Heart left ventricle (tissue), 13 donors: Measurements from ENCODE around the gene BLOC1S4.

ENCODE experiments used
- POLR2A ChIP-seq, 2 donors: fragments of 450-650 bp; IDR thresholded peaks; one replicate each; pipeline ENCODE4 v1.6.1; 2017; ENCODE audit warnings: antibody characterized with exemption in 2 of 2, mild to moderate bottlenecking in 2 of 2, moderate library complexity in 2 of 2
- TF ChIP-seq, protein P1 (sequence below), 12 donors: fragments of 200-600 bp; sonication (generic) in 4 of 12; IDR thresholded peaks; one replicate each; pipeline versions ENCODE4 v1.5.0 to v1.8.0; 2018 to 2022; ENCODE audit warnings: antibody characterized with exemption in 12 of 12, mild to moderate bottlenecking in 5 of 12
- donor health status: ischemic (EF 13 %, LVEDD 7.1; RV severe dilation, severe dysfunction).
- donor health status: DM: no; HTN: yes; CAD: no.
- donor health status: DM: no; HTN: no; CAD: no.
- donor health status: ischemic (EF 25% LVEDD 6.9; RV normal size, moderate dysfunction).
- donor health status: ischemic (EF 25% LVEDD 5.7; RV mildly dilated, moderate dysfunction).
- donor health status: ischemic (EF 35%, LVEDD 5.7; RV mildly dilated, moderate dysfunction).
- donor health status: nonischemic (EF 11% LVEDD 7.7; RV severe dilation, severe dysfunction).
- donor health status: DM: yes; HTN: yes; CAD: no.
- donor health status: PGD.
- donor health status: ischemic (EF 29% LVEDD 5.4; RV normal size, mild dysfunction).
- donor health status: nonischemic (EF 23%, LVEDD 6.1; RV moderate dilation, normal function).

DNA sequence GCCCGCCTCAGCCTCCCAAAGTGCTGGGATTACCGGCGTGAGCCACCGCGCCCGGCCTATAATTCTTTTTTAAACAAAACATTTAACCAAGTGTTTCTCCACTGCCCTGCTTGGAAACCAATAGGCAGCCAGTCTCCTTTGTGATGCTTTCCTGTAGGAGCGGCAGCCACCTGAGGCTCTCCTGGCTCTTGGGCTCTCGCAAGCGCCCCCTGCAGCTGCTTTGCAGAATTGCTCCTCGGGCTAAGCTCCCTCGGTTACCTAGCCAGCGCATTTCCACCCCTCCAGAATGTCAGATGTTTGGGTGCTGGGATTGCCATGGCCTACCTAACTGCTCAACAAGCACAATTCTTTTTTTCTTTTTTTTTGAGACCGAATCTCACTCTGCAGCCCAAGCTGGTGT lies 14.6 kb upstream of the BLOC1S4 start:
- TF ChIP-seq, protein P1, sequence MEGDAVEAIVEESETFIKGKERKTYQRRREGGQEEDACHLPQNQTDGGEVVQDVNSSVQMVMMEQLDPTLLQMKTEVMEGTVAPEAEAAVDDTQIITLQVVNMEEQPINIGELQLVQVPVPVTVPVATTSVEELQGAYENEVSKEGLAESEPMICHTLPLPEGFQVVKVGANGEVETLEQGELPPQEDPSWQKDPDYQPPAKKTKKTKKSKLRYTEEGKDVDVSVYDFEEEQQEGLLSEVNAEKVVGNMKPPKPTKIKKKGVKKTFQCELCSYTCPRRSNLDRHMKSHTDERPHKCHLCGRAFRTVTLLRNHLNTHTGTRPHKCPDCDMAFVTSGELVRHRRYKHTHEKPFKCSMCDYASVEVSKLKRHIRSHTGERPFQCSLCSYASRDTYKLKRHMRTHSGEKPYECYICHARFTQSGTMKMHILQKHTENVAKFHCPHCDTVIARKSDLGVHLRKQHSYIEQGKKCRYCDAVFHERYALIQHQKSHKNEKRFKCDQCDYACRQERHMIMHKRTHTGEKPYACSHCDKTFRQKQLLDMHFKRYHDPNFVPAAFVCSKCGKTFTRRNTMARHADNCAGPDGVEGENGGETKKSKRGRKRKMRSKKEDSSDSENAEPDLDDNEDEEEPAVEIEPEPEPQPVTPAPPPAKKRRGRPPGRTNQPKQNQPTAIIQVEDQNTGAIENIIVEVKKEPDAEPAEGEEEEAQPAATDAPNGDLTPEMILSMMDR (IDR thresholded peaks at IDR 0.05): peak in 7 of 12 donors; percentile 13 to 31 (median 23)
- TF ChIP-seq POLR2A (IDR thresholded peaks at IDR 0.05): no peak
